H1 (cell line): ENCODE data around the gene CAV1. TPM values are rescaled to one million over a fixed set of nuclear protein-coding genes. Genes with fewer than 3 reads are reported as not detected.

Experiments used
- CTCF ChIA-PET: fragments of 300-600 bp; sonication (Branson Sonifier 250); formaldehyde crosslinking; loops from one replicate; lab custom pipeline; 2021; ENCODE audit not compliant: partially characterized antibody; lab: Charles Lee
- POLR2A ChIA-PET: fragments of 300-600 bp; sonication (Branson Sonifier 250); formaldehyde crosslinking; loops from one replicate; lab custom pipeline; 2021; ENCODE audit warnings: inconsistent platforms; ENCODE audit not compliant: partially characterized antibody; lab: Charles Lee
- DNase-seq, 2 experiments: peaks; one replicate each; pipeline versions ENCODE4 v3.0.0 to v3.0.0-alpha.2; 2010 to 2022; ENCODE audit warnings: low spot score in 2 of 2, low read depth in 1 of 2, mixed read lengths in 1 of 2
- FAIRE-seq: peaks from 2 replicates; lab custom pipeline; 2011; peaks lifted over from hg19 to GRCh38; lab: Jason Lieb, UNC
- H2AFZ ChIP-seq: 2 replicates; pipeline ENCODE4 v1.8.1; 2012; ENCODE audit warnings: low read length, inconsistent platforms
- H2AK5ac ChIP-seq: 2 replicates; pipeline ENCODE4 v1.6.1; 2013; ENCODE audit warnings: low read depth, low read length
- H2BK120ac ChIP-seq: replicated peaks from 2 replicates; pipeline ENCODE3; 2013; ENCODE audit warnings: low read depth, low read length, inconsistent platforms
- H2BK12ac ChIP-seq: 2 replicates; pipeline ENCODE4 v1.6.1; 2013; ENCODE audit warnings: low read depth, low read length
- H2BK15ac ChIP-seq: 2 replicates; pipeline ENCODE4 v1.6.1; 2013; ENCODE audit warnings: low read length
- H2BK20ac ChIP-seq: 2 replicates; pipeline ENCODE4 v1.6.1; 2013; ENCODE audit warnings: low read length
- H2BK5ac ChIP-seq: 2 replicates; pipeline ENCODE4 v1.6.1; 2013; ENCODE audit warnings: low read depth, low read length
- H3K14ac ChIP-seq: 2 replicates; pipeline ENCODE4 v1.6.1; 2013; ENCODE audit warnings: inconsistent platforms; ENCODE audit not compliant: insufficient read length
- H3K18ac ChIP-seq: 2 replicates; pipeline ENCODE4 v1.6.1; 2013; ENCODE audit warnings: low read length; ENCODE audit errors: extremely low read depth
- H3K23ac ChIP-seq: 2 replicates; pipeline ENCODE4 v1.6.1; 2013; ENCODE audit warnings: inconsistent platforms; ENCODE audit not compliant: insufficient read length
- H3K23me2 ChIP-seq: 2 replicates; pipeline ENCODE4 v1.6.1; 2013; ENCODE audit warnings: low read depth, low read length
- H3K27ac ChIP-seq: 2 replicates; pipeline ENCODE4 v1.6.1; 2011; ENCODE audit warnings: low read depth, low read length, inconsistent platforms
- H3K27me3 ChIP-seq, 4 experiments: replicated peaks in 1 of 4; 1 replicate in 1 of 4; 2 replicates in 3 of 4; pipeline versions ENCODE4 v1.6.1 to v1.8.1; 2011 to 2013; ENCODE audit warnings: low read length in 3 of 4, mild to moderate bottlenecking in 3 of 4, inconsistent platforms in 2 of 4, mixed read lengths in 2 of 4, moderate library complexity in 1 of 4; ENCODE audit not compliant: control insufficient read depth in 3 of 4, insufficient read depth in 3 of 4; ENCODE audit errors: extremely low read depth in 1 of 4
- H3K36me3 ChIP-seq, 4 experiments: 2 replicates each; pipeline versions ENCODE4 v1.6.1 to v1.8.1; 2011 to 2013; ENCODE audit warnings: mild to moderate bottlenecking in 4 of 4, low read length in 3 of 4, moderate library complexity in 2 of 4, control low read depth in 1 of 4, inconsistent platforms in 1 of 4; ENCODE audit not compliant: insufficient read depth in 4 of 4, control insufficient read depth in 2 of 4
- H3K4ac ChIP-seq: replicated peaks from 2 replicates; pipeline ENCODE3; 2013; ENCODE audit warnings: low read length, low read depth, mixed read lengths, inconsistent platforms; ENCODE audit not compliant: insufficient read length
- H3K4me1 ChIP-seq, 4 experiments: replicated peaks in 1 of 4; 1 replicate in 1 of 4; 2 replicates in 3 of 4; pipeline versions ENCODE4 v1.6.1 to v1.8.1; 2011 to 2013; ENCODE audit warnings: low read length in 3 of 4, inconsistent platforms in 2 of 4, mixed read lengths in 1 of 4; ENCODE audit not compliant: insufficient read depth in 4 of 4, control insufficient read depth in 3 of 4
- H3K4me2 ChIP-seq, 2 experiments: 2 replicates each; pipeline versions ENCODE4 v1.6.1 to v1.8.1; 2011 to 2013; ENCODE audit warnings: low read depth in 2 of 2, low read length in 2 of 2, control low read depth in 1 of 2, inconsistent platforms in 1 of 2, mild to moderate bottlenecking in 1 of 2; ENCODE audit not compliant: insufficient read depth in 1 of 2
- H3K4me3 ChIP-seq, 4 experiments: fragments of 200-600, 300-600 bp in 1 of 4; sonication (generic), shearing (Covaris generic), sonication (Bioruptor Twin) in 1 of 4; 2 replicates each; pipeline versions ENCODE4 v1.5.1 to v1.8.1; 2011 to 2016; ENCODE audit warnings: low read length in 4 of 4, low read depth in 3 of 4, control low read depth in 2 of 4, inconsistent platforms in 2 of 4, mild to moderate bottlenecking in 2 of 4, mixed read lengths in 1 of 4, moderate library complexity in 1 of 4; ENCODE audit not compliant: insufficient read depth in 2 of 4; ENCODE audit errors: extremely low read depth in 1 of 4
- H3K56ac ChIP-seq: replicated peaks from 2 replicates; pipeline ENCODE3; 2013; ENCODE audit warnings: low read depth, mild to moderate bottlenecking, mixed read lengths, low read length, inconsistent platforms; ENCODE audit not compliant: insufficient read length
- H3K79me1 ChIP-seq: 2 replicates; pipeline ENCODE4 v1.6.1; 2013; ENCODE audit warnings: low read depth, low read length, control low read depth
- H3K79me2 ChIP-seq, 2 experiments: 2 replicates each; pipeline versions ENCODE4 v1.6.1 to v1.8.1; 2012 to 2013; ENCODE audit warnings: low read length in 2 of 2, mild to moderate bottlenecking in 2 of 2, inconsistent platforms in 1 of 2; ENCODE audit not compliant: insufficient read depth in 2 of 2, control insufficient read depth in 1 of 2
- H3K9ac ChIP-seq, 4 experiments: replicated peaks in 1 of 4; 1 replicate in 1 of 4; 2 replicates in 3 of 4; pipeline versions ENCODE4 v1.6.1 to v1.8.1; 2011 to 2013; ENCODE audit warnings: low read depth in 3 of 4, low read length in 3 of 4, control low read depth in 2 of 4, mild to moderate bottlenecking in 2 of 4, moderate library complexity in 2 of 4, inconsistent platforms in 1 of 4; ENCODE audit errors: extremely low read depth in 1 of 4
- H3K9me3 ChIP-seq, 2 experiments: 2 replicates each; pipeline versions ENCODE4 v1.6.1 to v1.8.1; 2012 to 2013; ENCODE audit warnings: mild to moderate bottlenecking in 2 of 2, moderate library complexity in 2 of 2, control low read depth in 1 of 2, inconsistent platforms in 1 of 2, low read depth in 1 of 2, low read length in 1 of 2, mixed read lengths in 1 of 2; ENCODE audit not compliant: insufficient read depth in 2 of 2
- H4K20me1 ChIP-seq, 2 experiments: replicated peaks in 1 of 2; 2 replicates each; pipeline versions ENCODE3 to v1.8.1; 2011 to 2013; ENCODE audit warnings: inconsistent platforms in 2 of 2, low read length in 2 of 2, mild to moderate bottlenecking in 1 of 2; ENCODE audit not compliant: insufficient read depth in 2 of 2, control insufficient read depth in 1 of 2
- H4K5ac ChIP-seq: 2 replicates; pipeline ENCODE4 v1.6.1; 2013; ENCODE audit warnings: low read length, low read depth, mixed read lengths, inconsistent platforms; ENCODE audit not compliant: insufficient read length
- H4K8ac ChIP-seq: 2 replicates; pipeline ENCODE4 v1.8.0; 2013; ENCODE audit warnings: mild to moderate bottlenecking, moderate library complexity, low read length, inconsistent platforms; ENCODE audit not compliant: insufficient read depth; ENCODE audit errors: extremely low read depth
- H4K91ac ChIP-seq: replicated peaks from 2 replicates; pipeline ENCODE3; 2013; ENCODE audit warnings: low read length, mixed read lengths, inconsistent platforms; ENCODE audit not compliant: insufficient read length
- SUZ12 ChIP-seq: fragments of 200-600 bp; sonication (generic); IDR thresholded peaks from 2 replicates; pipeline ENCODE4 v1.6.1; 2012; ENCODE audit warnings: mild to moderate bottlenecking, inconsistent platforms, low read length, moderate library complexity, mixed read lengths
- WGBS, 2 experiments: shearing (Covaris generic) in 1 of 2; methylation state at CpG; one replicate each; pipeline versions ENCODE4 v1.1.6 to v1.1.7; 2013 to 2015; ENCODE audit warnings: low lambda C conversion rate in 2 of 2, mixed read lengths in 2 of 2, inconsistent platforms in 1 of 2, low coverage in 1 of 2, missing lambda C conversion rate in 1 of 2; ENCODE audit not compliant: insufficient replicate concordance in 2 of 2, insufficient coverage in 1 of 2, insufficient read length in 1 of 2; ENCODE audit errors: extremely low coverage in 1 of 2, missing lambda C conversion rate in 1 of 2; 5-methylcytosine and 5-hydroxymethylcytosine counted together
- polyA plus RNA-seq, 7 experiments: library from polyadenylated mRNA; depleted of rRNA in 3 of 7; stranded (reverse) in 5 of 7; unstranded in 2 of 7; fragments of >200 nt in 5 of 7; fragments of 200-250 nt in 2 of 7; gene quantifications; 1 replicate in 5 of 7; 2 replicates in 1 of 7; 4 replicates in 1 of 7; pipeline versions ENCODE4 v1.2.1 to v1.2.3, GENCODE V29; 2011 to 2013; ENCODE audit warnings: missing spikeins in 2 of 7, mixed read lengths in 2 of 7
- total RNA-seq: library from RNA; stranded (reverse); fragmentation: NEBNext Ultra II Directional; extraction: Animal tissue kit (Norgen Biotek cat#: 25700); gene quantifications from 2 replicates; pipeline ENCODE4 v1.2.1, GENCODE V29; 2021

Gene CAV1
- total and polyA plus RNA-seq, 2 of the 8 experiments (the other 6 are each of a cell fraction or from before 2014, with no cell fraction given): 16.3 to 21.8 TPM

DNA sequence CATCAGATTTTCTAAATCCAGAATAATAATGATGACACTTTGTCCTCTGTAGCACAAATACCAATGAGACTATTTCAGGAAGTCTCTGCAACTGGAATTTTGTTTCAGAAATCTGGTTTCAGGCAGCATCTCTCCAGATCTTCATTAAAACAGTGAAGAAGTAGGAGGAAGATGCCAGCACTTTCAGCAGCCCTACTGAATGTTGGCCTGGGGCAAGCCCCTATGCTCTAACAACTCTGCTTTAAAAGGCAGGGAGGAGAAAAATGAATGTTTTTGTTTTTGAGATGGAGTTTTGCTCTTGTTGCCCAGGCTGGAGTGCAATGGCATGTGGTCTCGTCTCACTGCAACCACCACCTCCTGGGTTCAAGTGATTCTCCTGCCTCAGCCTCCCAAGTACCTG is 7.2 kb upstream of the CAV1 start:
- H3K27me3 ChIP-seq: 0 out of 7 replicates have a peak, but pooled peaks cover 0 to 2% (median 0%) of the 10 kb centered on the region in 4 experiments
- no peak overlapping the region for H3K4me2 ChIP-seq
- H3K79me1 ChIP-seq: no peaks in the 10 kb centered on the region
- 93% methylated on average over 1 of the region's 1 CpG; no CpG with 5 or more reads in 1 of the 2 experiments for WGBS, 2 experiments
- no peaks in the 10 kb centered on the region for H3K9me3 ChIP-seq
- H4K91ac ChIP-seq: no peak overlapping the region
- H4K5ac ChIP-seq: no peak overlapping the region
- no peaks in the 10 kb centered on the region for H4K20me1 ChIP-seq
- no peak overlapping the region for H2BK20ac ChIP-seq
- CTCF ChIA-PET: no interaction called here
- no peak overlapping the region for H4K8ac ChIP-seq
- H3K23me2 ChIP-seq: no peaks in the 10 kb centered on the region
- no peak overlapping the region for H3K14ac ChIP-seq
- no peak for FAIRE-seq
- H2BK15ac ChIP-seq: no peak overlapping the region
- no peak overlapping the region for H2BK5ac ChIP-seq
- H3K4me1 ChIP-seq: peaks cover 0 to 8% (median 5%) of the 10 kb centered on the region in 4 experiments; a peak in 5 of 7 replicates
- no peak overlapping the region for H3K23ac ChIP-seq
- no peak overlapping the region for H2BK12ac ChIP-seq
- no peaks in the 10 kb centered on the region for H3K36me3 ChIP-seq
- H3K9ac ChIP-seq: no peak overlapping the region
- H2BK120ac ChIP-seq: no peak overlapping the region
- no peak for TF ChIP-seq SUZ12
- TF ChIP-seq, all 59 proteins: peak for 0
- no peak overlapping the region for H2AFZ ChIP-seq
- no peak overlapping the region for H3K18ac ChIP-seq
- POLR2A ChIA-PET: no interaction called here
- no peak overlapping the region for H3K4ac ChIP-seq
- no peaks in the 10 kb centered on the region; a peak in 1 of 4 replicates for H3K79me2 ChIP-seq
- DNase-seq: no peak
- no peak overlapping the region for H3K56ac ChIP-seq
- no peak overlapping the region for H3K4me3 ChIP-seq
- H2AK5ac ChIP-seq: no peak overlapping the region
- no peak overlapping the region for H3K27ac ChIP-seq
